HG02678 (cell line): ENCODE data around the gene COL12A1.

Source experiments
- ATAC-seq: cut with Tn5 transposase; IDR thresholded peaks from one replicate; pipeline ENCODE4 v1.9.1; 2021; ENCODE audit warnings: mild to moderate bottlenecking, moderate library complexity; ENCODE audit not compliant: unreplicated experiment

The COL12A1 gene

GRCh38 chr6:75052491-75052890 is 153.4 kb downstream of the COL12A1 start:
- no peak for ATAC-seq

- ATAC-seq = no peak
Observed at GRCh38 chr6:75049308-75049707, 156.5 kb downstream of the COL12A1 start.

GRCh38 chr6:75044846-75045245 is 161.0 kb downstream of the COL12A1 start:
- ATAC-seq = no peak

- ATAC-seq = no peak
Observed at GRCh38 chr6:75041381-75041780, 164.5 kb downstream of the COL12A1 start.
